PC-3 (cell line): Measurements from ENCODE around the gene UQCRH. TPM values are rescaled to one million over a fixed set of nuclear protein-coding genes. Genes with fewer than 3 reads are reported as not detected.

ENCODE experiments used
- ATAC-seq: fragments of 200-7000 bp; cut with Tn5 transposase; 2 replicates; pipeline ENCODE4 v1.9.1; 2020; ENCODE audit warnings: mild to moderate bottlenecking, moderate library complexity
- BruUV-seq: library from RNA; stranded (reverse); fragments of 400-500 nt; replicated peaks from 2 replicates; lab custom pipeline; 2021; lab: Mats Ljungman, UMichigan
- CTCF ChIA-PET: fragments of 300-600 bp; sonication (Branson Sonifier 250); formaldehyde crosslinking; loops from one replicate; lab custom pipeline; 2022; ENCODE audit warnings: antibody characterized with exemption; lab: Charles Lee
- POLR2A ChIA-PET: fragments of 300-600 bp; sonication (Branson Sonifier 250); formaldehyde crosslinking; loops from one replicate; lab custom pipeline; 2022; ENCODE audit warnings: antibody characterized with exemption; ENCODE audit not compliant: unreplicated experiment; lab: Charles Lee
- DNase-seq: peaks from one replicate; pipeline ENCODE4 v3.0.0-alpha.2; 2015
- H2AFZ ChIP-seq: fragments of 300-600 bp; sonication (generic); 2 replicates; pipeline ENCODE4 v1.6.0; 2016; ENCODE audit warnings: antibody characterized with exemption, low read length
- H3F3A ChIP-seq: fragments of 300-600 bp; sonication (generic); one replicate; pipeline ENCODE4 v1.6.0; 2017; ENCODE audit warnings: antibody characterized with exemption, low read length, control low read depth, mild to moderate bottlenecking; ENCODE audit not compliant: unreplicated experiment
- H3K27ac ChIP-seq: fragments of 300-600 bp; sonication (generic); 2 replicates; pipeline ENCODE4 v1.5.1; 2016; ENCODE audit warnings: mild to moderate bottlenecking, low read length
- H3K27me3 ChIP-seq: fragments of 300-600 bp; sonication (generic); 2 replicates; pipeline ENCODE4 v1.6.1; 2016; ENCODE audit warnings: low read length, mixed read lengths
- H3K36me3 ChIP-seq: fragments of 300-600 bp; sonication (generic); 2 replicates; pipeline ENCODE4 v1.6.1; 2016; ENCODE audit warnings: low read depth, mixed run types, low read length, mixed read lengths
- H3K4me1 ChIP-seq: fragments of 300-600 bp; sonication (generic); 2 replicates; pipeline ENCODE4 v1.5.1; 2016; ENCODE audit warnings: low read length; ENCODE audit not compliant: insufficient read depth
- H3K4me2 ChIP-seq: fragments of 300-600 bp; sonication (generic); 2 replicates; pipeline ENCODE4 v1.6.0; 2016; ENCODE audit warnings: low read length
- H3K4me3 ChIP-seq: fragments of 300-600 bp; sonication (generic); 2 replicates; pipeline ENCODE4 v1.5.1; 2016; ENCODE audit warnings: mild to moderate bottlenecking, low read length, mixed read lengths
- H3K79me2 ChIP-seq: fragments of 300-600 bp; sonication (generic); 2 replicates; pipeline ENCODE4 v1.6.1; 2017; ENCODE audit warnings: low read length, mixed read lengths
- H3K9ac ChIP-seq: fragments of 300-600 bp; sonication (generic); 2 replicates; pipeline ENCODE4 v1.6.0; 2016; ENCODE audit warnings: mild to moderate bottlenecking, low read length
- H3K9me2 ChIP-seq: fragments of 300-600 bp; sonication (generic); replicated peaks from 2 replicates; pipeline ENCODE4 v1.6.1; 2016; ENCODE audit warnings: mixed run types, low read length, mixed read lengths
- H3K9me3 ChIP-seq: fragments of 300-600 bp; sonication (generic); 2 replicates; pipeline ENCODE4 v1.6.1; 2016; ENCODE audit warnings: low read length, mixed read lengths
- H4K20me1 ChIP-seq: fragments of 300-600 bp; sonication (generic); 2 replicates; pipeline ENCODE4 v1.6.1; 2016; ENCODE audit warnings: low read length, mixed read lengths
- CTCF ChIP-seq: fragments of 300-600 bp; sonication (generic); conservative IDR thresholded peaks from 2 replicates; pipeline ENCODE4 v1.5.1; 2017; ENCODE audit warnings: antibody characterized with exemption, low read depth, mild to moderate bottlenecking, low read length
- EZH2 ChIP-seq: fragments of 300-600 bp; sonication (generic); IDR thresholded peaks from one replicate; pipeline ENCODE4 v1.6.1; 2017; ENCODE audit warnings: antibody characterized with exemption, mild to moderate bottlenecking, low read length; ENCODE audit not compliant: unreplicated experiment
- EZH2phosphoT487 ChIP-seq: fragments of 300-600 bp; sonication (generic); IDR thresholded peaks from 2 replicates; pipeline ENCODE4 v1.6.1; 2018; ENCODE audit warnings: mild to moderate bottlenecking, antibody characterized with exemption, low read length, borderline replicate concordance
- intact Hi-C: fragments of 100-400 bp; cut with micrococcal nuclease; formaldehyde crosslinking; loops from 2 replicates; pipeline ENCODE4 v1.9.0; 2023
- total RNA-seq: library from RNA; depleted of rRNA; stranded (reverse); fragments of >200 nt; gene quantifications from 2 replicates; pipeline ENCODE4 v1.2.3, GENCODE V29; 2014

Gene UQCRH
- total RNA-seq, 1 experiment from 2014 or later = 885 TPM

DNA sequence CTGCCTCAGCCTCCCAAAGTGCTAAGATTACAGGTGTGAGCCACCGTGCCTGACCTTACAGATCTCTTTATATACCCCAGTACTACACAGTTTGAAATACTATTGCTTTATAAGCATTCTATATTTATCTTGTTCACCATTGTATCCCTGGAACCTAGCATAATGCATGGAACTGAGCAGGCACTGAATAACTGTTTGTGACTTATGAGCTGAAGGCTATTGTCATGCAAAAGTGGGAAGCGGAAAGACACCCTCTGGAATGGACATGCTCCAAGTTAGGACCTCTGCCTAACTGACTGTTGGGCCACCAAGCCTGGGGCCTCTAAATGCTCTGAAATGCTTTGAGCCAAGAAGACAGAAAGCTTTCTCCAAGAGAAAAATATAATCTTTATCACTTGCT, 8.2 kb upstream of the UQCRH start:
- Histone ChIP-seq H3K9me2 (no peaks in the 10 kb centered on the region), H3K9me3 (no peaks in the 10 kb centered on the region), H2AFZ (no peak overlapping the region), H3K27ac (no peak overlapping the region), H3K9ac (no peak overlapping the region), H3K4me3 (no peak overlapping the region), H3K79me2 (peaks cover 37% of the 10 kb centered on the region), H3F3A (no peaks in the 10 kb centered on the region), H3K4me1 (peaks cover under 1% of the 10 kb centered on the region; the same call in 1 of the 2 replicates), H3K4me2 (no peak overlapping the region), H3K36me3 (peaks cover 29% of the 10 kb centered on the region), H4K20me1 (peaks cover 5% of the 10 kb centered on the region; the same call in 1 of the 2 replicates), H3K27me3 (no peaks in the 10 kb centered on the region)
- intact Hi-C loops = no loop called here
- CTCF ChIA-PET = no interaction called here
- no peak for DNase-seq
- BruUV-seq = no TSS peak
- no peak for TF ChIP-seq EZH2
- TF ChIP-seq CTCF = no peak
- no peak for TF ChIP-seq EZH2phosphoT487
- ATAC-seq = no peak
- POLR2A ChIA-PET = no interaction called here

GRCh38 chr1:46298387-46298786, 5.1 kb upstream of the UQCRH start:
- Histone ChIP-seq H3K4me3 (no peak overlapping the region), H2AFZ (no peak overlapping the region), H3K4me2 (no peak overlapping the region), H3K79me2 (peaks cover 67% of the 10 kb centered on the region), H3K9me3 (no peaks in the 10 kb centered on the region), H3K27me3 (no peaks in the 10 kb centered on the region), H3K4me1 (peaks cover 8% of the 10 kb centered on the region), H3K27ac (no peak overlapping the region), H3F3A (no peaks in the 10 kb centered on the region), H3K36me3 (peaks cover 24% of the 10 kb centered on the region), H4K20me1 (peaks cover 5% of the 10 kb centered on the region; the same call in 1 of the 2 replicates), H3K9me2 (no peaks in the 10 kb centered on the region), H3K9ac (no peak overlapping the region)
- ChIA-PET POLR2A (no interaction called here), CTCF (no interaction called here)
- DNase-seq = no peak
- intact Hi-C loops = no loop called here
- BruUV-seq = no TSS peak
- TF ChIP-seq CTCF (no peak), EZH2phosphoT487 (no peak), EZH2 (no peak)
- ATAC-seq = no peak

DNA sequence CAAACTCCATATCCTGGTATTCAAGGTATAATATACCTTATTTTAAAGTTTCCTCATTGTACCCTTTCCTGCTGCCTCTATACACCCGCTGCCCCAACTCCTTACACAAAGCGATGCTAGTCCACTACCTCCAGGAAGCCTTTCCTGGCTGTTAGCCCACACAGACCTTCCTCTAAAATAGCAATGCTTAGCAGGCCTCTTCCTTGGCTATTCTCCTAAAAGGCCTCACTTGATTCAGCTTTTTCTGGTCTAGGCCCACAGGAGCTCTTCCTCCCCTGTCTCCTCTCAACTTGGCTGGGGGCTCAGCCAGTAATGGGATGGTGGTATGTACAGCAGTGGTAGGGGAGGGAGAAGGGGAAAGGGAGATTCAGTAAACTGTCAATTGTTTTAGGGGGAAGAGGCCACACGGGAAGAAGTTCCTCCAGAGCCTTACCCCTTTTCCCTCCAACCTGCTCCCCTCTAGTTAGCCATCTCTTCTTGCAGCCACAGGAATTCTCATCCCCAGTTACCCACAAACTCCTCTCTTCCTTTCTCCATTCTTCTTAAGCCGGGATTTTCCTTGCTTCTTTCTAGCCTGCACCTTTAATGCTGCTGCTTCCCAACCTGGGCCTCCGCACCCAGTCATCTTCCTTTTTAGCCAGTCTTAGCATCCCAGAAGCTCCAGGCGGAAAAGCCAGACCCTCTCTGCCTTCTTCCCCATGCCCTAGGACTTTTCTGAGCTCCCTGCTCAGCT, 2.7 kb upstream of the UQCRH start:
- no peaks in the 10 kb centered on the region for H3F3A ChIP-seq
- intact Hi-C loops = loop anchor here (10.0 kb wide), 1 partner anchor 56 kb away; the partner anchor contains the start of gene RAD54L
- TSS peak; percentile 9 for BruUV-seq

More for the DNA sequence above, 2.7 kb upstream of the UQCRH start:
- DNase-seq = peak; percentile 22
- Histone ChIP-seq H3K9ac (peak overlapping the region; percentile 99), H3K9me3 (no peaks in the 10 kb centered on the region), H3K27ac (no peak overlapping the region), H2AFZ (peak overlapping the region; percentile 65; the same call in 1 of the 2 replicates), H3K4me3 (peak overlapping the region; percentile 99), H3K4me1 (peaks cover 8% of the 10 kb centered on the region), H3K9me2 (no peaks in the 10 kb centered on the region), H3K79me2 (peaks cover 91% of the 10 kb centered on the region), H4K20me1 (peaks cover 20% of the 10 kb centered on the region), H3K36me3 (peaks cover 21% of the 10 kb centered on the region), H3K4me2 (peak overlapping the region; percentile 86), H3K27me3 (no peaks in the 10 kb centered on the region)
- TF ChIP-seq EZH2phosphoT487 = no peak
- ChIA-PET POLR2A (no interaction called here), CTCF (no interaction called here)
- ATAC-seq = no peak; the same call in 1 of the 2 replicates
